PC-3 (cell line): ENCODE results near the gene KRTAP3-2.

ENCODE experiments used
- CTCF ChIP-seq: fragments of 300-600 bp; sonication (generic); conservative IDR thresholded peaks from 2 replicates; pipeline ENCODE4 v1.5.1; 2017; ENCODE audit warnings: antibody characterized with exemption, low read depth, mild to moderate bottlenecking, low read length
- EZH2 ChIP-seq: fragments of 300-600 bp; sonication (generic); IDR thresholded peaks from one replicate; pipeline ENCODE4 v1.6.1; 2017; ENCODE audit warnings: antibody characterized with exemption, mild to moderate bottlenecking, low read length; ENCODE audit not compliant: unreplicated experiment

- TF ChIP-seq CTCF (no peak), EZH2 (no peak)
Measured at GRCh38 chr17:40958086-40958953, 41.4 kb downstream of the KRTAP3-2 start.
